Gastrocnemius medialis (tissue), 4 donors: ENCODE results near the gene CHCHD3.

Experiments
- CTCF ChIP-seq, 5 experiments: fragments of 450-650 bp in 3 of 5; fragments of 200-600 bp in 2 of 5; sonication (generic) in 2 of 5; IDR thresholded peaks in 4 of 5; conservative IDR thresholded peaks in 1 of 5; 1 replicate in 4 of 5; 2 replicates in 1 of 5; pipeline ENCODE4 v1.5.1; 2016 to 2019; ENCODE audit warnings: antibody characterized with exemption in 5 of 5, mild to moderate bottlenecking in 3 of 5, moderate library complexity in 3 of 5
- POLR2A ChIP-seq, 2 donors: fragments of 450-650 bp; IDR thresholded peaks; one replicate each; pipeline ENCODE4 v1.6.1; 2017; ENCODE audit warnings: antibody characterized with exemption in 2 of 2, mild to moderate bottlenecking in 2 of 2, moderate library complexity in 2 of 2

- TF ChIP-seq CTCF (IDR thresholded peaks at IDR 0.05 in 4 of 5, conservative IDR thresholded peaks at IDR 0.05 in 1 of 5) (no peak), POLR2A (IDR thresholded peaks at IDR 0.05) (no peak)
These were observed 331.2 kb downstream of the CHCHD3 start for GRCh38 chr7:132750530-132751217.
